Measurements from ENCODE around the gene TLNRD1. TPM values are rescaled to one million over a fixed set of nuclear protein-coding genes. Genes with fewer than 3 reads are reported as not detected.
"Not testable (repeated sequence)": the region's sequence is repeated elsewhere in the genome, so short reads cannot be mapped to it uniquely, and the experiment has no call there.

Gene TLNRD1
- 4.5 TPM for total RNA-seq

GRCh38 chr15:81000624-81001151 is at the start of gene TLNRD1:
TLNRD1 (plus strand) TSS chr15:81000923; CDS start chr15:81002272, 1,349 bp downstream.
- peak; percentile 83 for DNase-seq

- no peak for DNase-seq
Observed at GRCh38 chr15:80951941-80952340, 48.8 kb upstream of the TLNRD1 start.

- DNase-seq, result no peak
Observed at GRCh38 chr15:80953001-80953952, 47.4 kb upstream of the TLNRD1 start.

GRCh38 chr15:80953953-80954778 is 46.6 kb upstream of the TLNRD1 start:
- no peak for DNase-seq

- DNase-seq, result not testable (repeated sequence)
Observed at GRCh38 chr15:80955571-80956452, 44.9 kb upstream of the TLNRD1 start.

- DNase-seq, result no peak
Observed at GRCh38 chr15:80957556-80957955, 43.2 kb upstream of the TLNRD1 start.

- DNase-seq, result no peak
Observed at GRCh38 chr15:80957976-80958375, 42.7 kb upstream of the TLNRD1 start.

- no peak for DNase-seq
Observed at GRCh38 chr15:80958818-80959495, 41.8 kb upstream of the TLNRD1 start.

GRCh38 chr15:80965454-80965853 is 35.3 kb upstream of the TLNRD1 start:
- not testable (repeated sequence) for DNase-seq

GRCh38 chr15:80966431-80967197 is 34.1 kb upstream of the TLNRD1 start:
- DNase-seq, result no peak

GRCh38 chr15:80967451-80967850 is 33.3 kb upstream of the TLNRD1 start:
- no peak for DNase-seq

- DNase-seq, result no peak
Observed at GRCh38 chr15:80967991-80968510, 32.7 kb upstream of the TLNRD1 start.

- DNase-seq, result no peak
Observed at GRCh38 chr15:80969316-80969715, 31.4 kb upstream of the TLNRD1 start.

GRCh38 chr15:80970018-80970657 is 30.6 kb upstream of the TLNRD1 start:
- DNase-seq, result peak; percentile 76

- DNase-seq, result no peak
Observed at GRCh38 chr15:80970658-80971057, 30.1 kb upstream of the TLNRD1 start.

- DNase-seq, result no peak
Observed at GRCh38 chr15:80971143-80971542, 29.6 kb upstream of the TLNRD1 start.

GRCh38 chr15:80972276-80972675 is 28.4 kb upstream of the TLNRD1 start:
- no peak for DNase-seq

- no peak for DNase-seq
Observed at GRCh38 chr15:80974914-80975313, 25.8 kb upstream of the TLNRD1 start.

- no peak for DNase-seq
Observed at GRCh38 chr15:80976851-80977250, 23.9 kb upstream of the TLNRD1 start.

GRCh38 chr15:80977627-80978036 is 23.1 kb upstream of the TLNRD1 start:
- DNase-seq, result peak; percentile 72
